A549 (cell line): ENCODE measurements around the gene BCL2L1. TPM values are rescaled to one million over a fixed set of nuclear protein-coding genes. Genes with fewer than 3 reads are reported as not detected.

Experiments
- ATAC-seq, 2 experiments: fragments of 200-7000 bp in 1 of 2; fragments of >200 bp in 1 of 2; cut with Nextera tagmentation in 1 of 2; cut with Tn5 transposase in 1 of 2; 3 replicates each; pipeline versions ENCODE4 v1.8.0 to v1.9.1; 2018 to 2020; ENCODE audit warnings: mild to moderate bottlenecking in 1 of 2, moderate library complexity in 1 of 2
- CTCF ChIA-PET: fragments of 300-600 bp; sonication (Branson Sonifier 250); formaldehyde crosslinking; extraction: SDS; loops from one replicate; lab custom pipeline; 2021; ENCODE audit warnings: antibody characterized with exemption, inconsistent platforms; lab: Yijun Ruan, JAX
- POLR2A ChIA-PET: fragments of 350-600 bp; formaldehyde crosslinking; extraction: SDS; loops from one replicate; lab custom pipeline; 2021; ENCODE audit warnings: antibody characterized with exemption, inconsistent platforms; lab: Yijun Ruan, JAX
- DNase-seq, 2 experiments: peaks; one replicate each; pipeline versions ENCODE4 v3.0.0 to v3.0.0-alpha.2; 2011 to 2016; ENCODE audit warnings: low read depth in 1 of 2, low spot score in 1 of 2
- FAIRE-seq: peaks from 2 replicates; lab custom pipeline; 2011; peaks lifted over from hg19 to GRCh38; lab: Jason Lieb, UNC
- H3K27ac ChIP-seq, 2 experiments: fragments of >200 bp; sonication (Bioruptor Twin); formaldehyde crosslinking; 3 replicates each; pipeline ENCODE4 v1.5.1; 2016 to 2017
- H3K4me1 ChIP-seq: fragments of >200 bp; sonication (Bioruptor Twin); formaldehyde crosslinking; 3 replicates; pipeline ENCODE4 v1.6.1; 2016
- H3K4me2 ChIP-seq: fragments of >200 bp; sonication (Bioruptor Twin); formaldehyde crosslinking; 3 replicates; pipeline ENCODE4 v1.6.1; 2016
- H3K4me3 ChIP-seq: fragments of >200 bp; sonication (Bioruptor Twin); formaldehyde crosslinking; 3 replicates; pipeline ENCODE4 v1.5.1; 2016
- H3K9me3 ChIP-seq: fragments of >200 bp; sonication (Bioruptor Twin); formaldehyde crosslinking; 3 replicates; pipeline ENCODE4 v1.6.1; 2016
- BCL3 ChIP-seq: fragments of >200 bp; sonication (Bioruptor Twin); formaldehyde crosslinking; IDR thresholded peaks from 3 replicates; pipeline ENCODE4 v1.6.1; 2016
- BHLHE40 ChIP-seq: IDR thresholded peaks from 2 replicates; pipeline ENCODE4 v1.6.1; 2012; ENCODE audit warnings: low read depth, low read length, inconsistent platforms
- HES2 ChIP-seq: fragments of >200 bp; sonication (Bioruptor Twin); formaldehyde crosslinking; IDR thresholded peaks from 2 replicates; pipeline ENCODE4 v1.6.1; 2016
- HOXA7 ChIP-seq: fragments of 250-450 bp; sonication (Bioruptor Pico); IDR thresholded peaks from 2 replicates; pipeline ENCODE4 v1.5.0; 2020; ENCODE audit warnings: mild to moderate bottlenecking, moderate library complexity
- HOXB5 ChIP-seq: fragments of 250-450 bp; sonication (Bioruptor Pico); IDR thresholded peaks from 2 replicates; pipeline ENCODE4 v1.5.0; 2020; ENCODE audit warnings: mild to moderate bottlenecking, moderate library complexity
- KDM1A ChIP-seq: fragments of 200-600 bp; sonication (generic); IDR thresholded peaks from 2 replicates; pipeline ENCODE4 v1.6.1; 2016; ENCODE audit warnings: low read depth, mild to moderate bottlenecking
- MAFK ChIP-seq: fragments of 450-650 bp; IDR thresholded peaks from 2 replicates; pipeline ENCODE4 v1.6.1; 2014; ENCODE audit not compliant: partially characterized antibody
- MAX ChIP-seq: IDR thresholded peaks from 2 replicates; pipeline ENCODE4 v1.6.1; 2012
- MAZ ChIP-seq: fragments of 150-350 bp; IDR thresholded peaks from 2 replicates; pipeline ENCODE4 v1.6.1; 2014; ENCODE audit warnings: antibody characterized with exemption, low read depth, low read length, borderline replicate concordance
- POLR2AphosphoS2 ChIP-seq: conservative IDR thresholded peaks from 2 replicates; pipeline ENCODE4 v1.6.1; 2012; ENCODE audit warnings: low read length, improper control_type of control experiment, inconsistent platforms
- RARB ChIP-seq: fragments of 250-450 bp; sonication (Bioruptor Pico); IDR thresholded peaks from 2 replicates; pipeline ENCODE4 v1.8.0; 2021; ENCODE audit warnings: mild to moderate bottlenecking, moderate library complexity
- SMC3 ChIP-seq: fragments of >200 bp; sonication (Bioruptor Twin); formaldehyde crosslinking; IDR thresholded peaks from 3 replicates; pipeline ENCODE4 v1.6.1; 2018; ENCODE audit warnings: inconsistent platforms
- SREBF2 ChIP-seq: fragments of 450-650 bp; IDR thresholded peaks from 2 replicates; pipeline ENCODE4 v1.6.1; 2014; ENCODE audit warnings: mild to moderate bottlenecking, moderate library complexity
- TFCP2L1 ChIP-seq: fragments of 250-450 bp; sonication (Bioruptor Pico); IDR thresholded peaks from 2 replicates; pipeline ENCODE4 v1.5.0; 2021; ENCODE audit warnings: mild to moderate bottlenecking
- ZNF302 ChIP-seq: fragments of 250-450 bp; sonication (Bioruptor Pico); IDR thresholded peaks from 2 replicates; pipeline ENCODE4 v1.9.0; 2021; ENCODE audit warnings: inconsistent platforms, mild to moderate bottlenecking, moderate library complexity
- WGBS: methylation state at CpG from one replicate; pipeline ENCODE4 v1.1.6; 2017; ENCODE audit errors: missing lambda C conversion rate; 5-methylcytosine and 5-hydroxymethylcytosine counted together
- polyA plus RNA-seq, 4 experiments: library from polyadenylated mRNA; depleted of rRNA in 3 of 4; stranded (reverse); fragments of >200 nt; fragmentation: RNase III in 1 of 4; extraction: RNeasy Plus Mini Kit Qiagen cat#74134 plus additional on column Dnase treatment in 1 of 4; gene quantifications; 2 replicates in 3 of 4; 3 replicates in 1 of 4; pipeline ENCODE4 v1.2.3, GENCODE V29; 2011 to 2017

BCL2L1 gene
- polyA plus RNA-seq, 2 of the 4 experiments (the other 2 are of a cell fraction), result 154 to 178 TPM

GRCh38 chr20:31675828-31676608 is 46.6 kb downstream of the BCL2L1 start:
- no peak for TF ChIP-seq HOXB5 (CRISPR knock-in tag)
- TF ChIP-seq ZNF302 (CRISPR knock-in tag), result no peak
- peak; percentile 45; the same call in 1 of the 2 replicates for TF ChIP-seq POLR2AphosphoS2
- POLR2A ChIA-PET, result interaction anchor here (2.2 to 3.8 kb wide), 2 partner anchors 44 to 47 kb away, joined by 5 to 15 read pairs; partner anchors contain the start of gene BCL2L1
- ATAC-seq, result no peak; a peak in 1 of 6 replicates
- FAIRE-seq, result no peak
- DNase-seq, result no peak
- Histone ChIP-seq H3K4me3 (no peak overlapping the region), H3K4me1 (peaks cover 97% of the 10 kb centered on the region), H3K27ac (peak overlapping the region; percentile 25 to 75; a peak in 5 of 6 replicates), H3K9me3 (no peaks in the 10 kb centered on the region), H3K4me2 (peak overlapping the region; percentile 8; the same call in 2 of the 3 replicates)
- WGBS, result 78% methylated on average over 11 of the region's 11 CpGs
- CTCF ChIA-PET, result interaction anchor here (0.6 to 11.6 kb wide), 7 partner anchors 11 to 129 kb away, joined by 3 to 88 read pairs (median 6); partner anchors contain the start of gene BCL2L1

- H3K27ac ChIP-seq, result peak overlapping the region; percentile 25 to 75; a peak in 5 of 6 replicates
- H3K4me1 ChIP-seq, result peaks cover 97% of the 10 kb centered on the region
- WGBS, result 77% methylated on average over 10 of the region's 10 CpGs
- no peak overlapping the region for H3K4me3 ChIP-seq
- CTCF ChIA-PET, result interaction anchor here (0.9 to 11.6 kb wide), 6 partner anchors 8 to 48 kb away, joined by 3 to 88 read pairs (median 8); partner anchors contain the start of gene BCL2L1
- H3K9me3 ChIP-seq, result no peaks in the 10 kb centered on the region
- POLR2A ChIA-PET, result interaction anchor here (0.7 to 3.8 kb wide), 6 partner anchors 10 to 48 kb away, joined by 3 to 15 read pairs (median 5); partner anchors contain the start of gene BCL2L1
- no peak for DNase-seq
- no peak for FAIRE-seq
- H3K4me2 ChIP-seq, result peak overlapping the region; percentile 8; the same call in 2 of the 3 replicates
- TF ChIP-seq HOXA7, result no peak
- TF ChIP-seq MAZ, result no peak
- no peak for TF ChIP-seq SMC3
- TF ChIP-seq TFCP2L1, result no peak
- TF ChIP-seq KDM1A, result no peak
- TF ChIP-seq RARB (CRISPR knock-in tag), result no peak
- no peak for TF ChIP-seq SREBF2
- no peak for TF ChIP-seq MAX
- no peak for TF ChIP-seq MAFK
- TF ChIP-seq BCL3, result no peak
- TF ChIP-seq BHLHE40, result no peak
- no peak for TF ChIP-seq HOXB5 (CRISPR knock-in tag)
- TF ChIP-seq, all 56 proteins: peak for 0
- ATAC-seq, result peak in 1 of 2 experiments; percentile 10; a peak in 1 of 6 replicates
Observed at GRCh38 chr20:31674895-31675827, 47.5 kb downstream of the BCL2L1 start.

GRCh38 chr20:31673943-31674463 is 48.7 kb downstream of the BCL2L1 start:
- ATAC-seq, result no peak
- Histone ChIP-seq H3K4me1 (peaks cover 93% of the 10 kb centered on the region), H3K27ac (peak overlapping the region in 1 of 2 experiments; percentile 75; a peak in 2 of 6 replicates), H3K4me3 (no peak overlapping the region), H3K4me2 (no peak overlapping the region), H3K9me3 (no peaks in the 10 kb centered on the region)
- DNase-seq, result no peak
- TF ChIP-seq HES2 (no peak), HOXA7 (peak; percentile 62; the same call in 1 of the 2 replicates), POLR2AphosphoS2 (0 out of 2 replicates have a peak, but pooled peaks have one; percentile 43)
- ChIA-PET CTCF (interaction anchor here (1.0 to 11.6 kb wide), 5 partner anchors 10 to 50 kb away, joined by 3 to 88 read pairs (median 6); partner anchors contain the start of gene BCL2L1), POLR2A (interaction anchor here (0.7 to 2.2 kb wide), 4 partner anchors 9 to 46 kb away, joined by 3 to 9 read pairs (median 5); no protein-coding TSS in a partner anchor)
- FAIRE-seq, result no peak
- 72% methylated on average over 2 of the region's 2 CpGs for WGBS
